CD4-positive, alpha-beta T cell treated with Interleukin-1 beta for 1 hour (primary cell): ENCODE measurements around the gene OPTN.
"Not testable (repeated sequence)": the region's sequence is repeated elsewhere in the genome, so short reads cannot be mapped to it uniquely, and the experiment has no call there.

Experiments used
- DNase-seq, 2 donors: peaks; one replicate each; pipeline ENCODE4 v3.0.0-alpha.2; 2020 to 2022

Gene OPTN

GRCh38 chr10:13099666-13100348 lies at the start of gene OPTN:
Gene OPTN (plus strand): TSS chr10:13100163. CDS start chr10:13109123, 8,960 bp downstream.
- DNase-seq: peak; percentile 82

- no peak for DNase-seq
These were observed 48.8 kb upstream of the OPTN start for GRCh38 chr10:13051126-13051694.

GRCh38 chr10:13053208-13053607 lies 46.8 kb upstream of the OPTN start:
- not testable (repeated sequence) for DNase-seq

- no peak for DNase-seq
These were observed 46.0 kb upstream of the OPTN start for GRCh38 chr10:13053794-13054462.

GRCh38 chr10:13054844-13055243 lies 45.1 kb upstream of the OPTN start:
- DNase-seq: no peak

GRCh38 chr10:13056456-13057077 lies 43.4 kb upstream of the OPTN start:
- DNase-seq: no peak

GRCh38 chr10:13062803-13063202 lies 37.2 kb upstream of the OPTN start:
- no peak for DNase-seq

GRCh38 chr10:13066527-13066926 lies 33.4 kb upstream of the OPTN start:
- no peak for DNase-seq

GRCh38 chr10:13067431-13067830 lies 32.5 kb upstream of the OPTN start:
- no peak for DNase-seq

- DNase-seq: no peak
These were observed 31.9 kb upstream of the OPTN start for GRCh38 chr10:13068071-13068470.

- no peak for DNase-seq
These were observed 31.5 kb upstream of the OPTN start for GRCh38 chr10:13068484-13068883.

- no peak for DNase-seq
These were observed 27.6 kb upstream of the OPTN start for GRCh38 chr10:13072339-13072738.

- peak; percentile 32 to 34 for DNase-seq
These were observed 25.2 kb upstream of the OPTN start for GRCh38 chr10:13074563-13075451.

- DNase-seq: no peak
These were observed 20.8 kb upstream of the OPTN start for GRCh38 chr10:13078912-13079775.

- no peak for DNase-seq
These were observed 20.2 kb upstream of the OPTN start for GRCh38 chr10:13079776-13080050.

GRCh38 chr10:13080643-13081042 lies 19.3 kb upstream of the OPTN start:
- no peak for DNase-seq

GRCh38 chr10:13083700-13084099 lies 16.3 kb upstream of the OPTN start:
- DNase-seq: not testable (repeated sequence)

- no peak for DNase-seq
These were observed 13.9 kb upstream of the OPTN start for GRCh38 chr10:13086056-13086455.

- no peak for DNase-seq
These were observed 12.4 kb upstream of the OPTN start for GRCh38 chr10:13087601-13087985.

- no peak for DNase-seq
These were observed 11.9 kb upstream of the OPTN start for GRCh38 chr10:13087986-13088618.

GRCh38 chr10:13089345-13089744 lies 10.6 kb upstream of the OPTN start:
- no peak for DNase-seq

GRCh38 chr10:13090289-13090688 lies 9.7 kb upstream of the OPTN start:
- no peak for DNase-seq
